AG10803 (cell line): ENCODE results near the gene MAVS.

ENCODE experiments used
- DNase-seq: peaks from one replicate; pipeline ENCODE4 v3.0.0; 2010; ENCODE audit warnings: low read depth
- H3K4me3 ChIP-seq: 2 replicates; pipeline ENCODE4 v1.5.1; 2011; ENCODE audit warnings: mild to moderate bottlenecking, low read length, control low read depth
- CTCF ChIP-seq: conservative IDR thresholded peaks from 2 replicates; pipeline ENCODE4 v1.5.1; 2011; ENCODE audit warnings: mild to moderate bottlenecking, low read length, control low read depth, inconsistent platforms

The MAVS gene

GRCh38 chr20:3801299-3801698 lies 45.3 kb upstream of the MAVS start:
- no peak for DNase-seq
- TF ChIP-seq CTCF = no peak
- H3K4me3 ChIP-seq = no peak overlapping the region

GRCh38 chr20:3801846-3802245 lies 44.8 kb upstream of the MAVS start:
- no peak for DNase-seq
- no peak overlapping the region for H3K4me3 ChIP-seq
- TF ChIP-seq CTCF = no peak

GRCh38 chr20:3802524-3803239 lies 44.0 kb upstream of the MAVS start:
- no peak for TF ChIP-seq CTCF

GRCh38 chr20:3803289-3803688 lies 43.3 kb upstream of the MAVS start:
- no peak for TF ChIP-seq CTCF
- no peak overlapping the region for H3K4me3 ChIP-seq
- no peak for DNase-seq

More at GRCh38 chr20:3802524-3803239, 44.0 kb upstream of the MAVS start:
- H3K4me3 ChIP-seq = no peak overlapping the region
- no peak for DNase-seq

- no peak for DNase-seq
- TF ChIP-seq CTCF = no peak
These were observed 42.8 kb upstream of the MAVS start for GRCh38 chr20:3803854-3804253.

GRCh38 chr20:3804254-3804751 lies 42.3 kb upstream of the MAVS start:
- DNase-seq = no peak
- no peak for TF ChIP-seq CTCF
- no peak overlapping the region for H3K4me3 ChIP-seq

More at GRCh38 chr20:3803854-3804253, 42.8 kb upstream of the MAVS start:
- H3K4me3 ChIP-seq = no peak overlapping the region

- TF ChIP-seq CTCF = no peak
- no peak for DNase-seq
- no peak overlapping the region for H3K4me3 ChIP-seq
These were observed 41.9 kb upstream of the MAVS start for GRCh38 chr20:3804781-3805180.
